Activated naive CD4-positive, alpha-beta T cell treated with anti-CD3 and anti-CD28 coated beads for 36 hours (primary cell): Measurements from ENCODE around the gene FAM168B. TPM values are rescaled to one million over a fixed set of nuclear protein-coding genes. Genes with fewer than 3 reads are reported as not detected.

Experiments used
- CTCF ChIA-PET: fragments of 350-600 bp; sonication (Branson Sonifier 250); formaldehyde crosslinking; loops from one replicate; lab custom pipeline; 2021; ENCODE audit warnings: antibody characterized with exemption; lab: Charles Lee
- DNase-seq: peaks from one replicate; pipeline ENCODE4 v3.0.0-alpha.2; 2020
- H3K27ac Mint-ChIP-seq: one replicate; pipeline ENCODE4 v1.8.0; 2021; ENCODE audit warnings: mild to moderate bottlenecking, mixed read lengths
- H3K27me3 Mint-ChIP-seq: one replicate; pipeline ENCODE4 v1.8.0; 2021; ENCODE audit warnings: low read depth, mixed read lengths
- H3K36me3 Mint-ChIP-seq: one replicate; pipeline ENCODE4 v1.8.0; 2021; ENCODE audit warnings: low read depth, mixed read lengths
- H3K4me1 Mint-ChIP-seq: one replicate; pipeline ENCODE4 v1.8.0; 2021; ENCODE audit warnings: low read depth, mixed read lengths
- H3K4me3 Mint-ChIP-seq: one replicate; pipeline ENCODE4 v1.8.0; 2021; ENCODE audit warnings: mild to moderate bottlenecking, moderate library complexity, mixed read lengths
- H3K9me3 Mint-ChIP-seq: one replicate; pipeline ENCODE4 v1.8.0; 2021; ENCODE audit warnings: mixed read lengths
- intact Hi-C: fragments of 100-400 bp; cut with micrococcal nuclease; formaldehyde crosslinking; loops from one replicate; pipeline ENCODE4 v1.15.1; 2023
- total RNA-seq, 2 experiments: library from RNA; stranded (reverse); gene quantifications; one replicate each; pipeline ENCODE4 v1.2.3, GENCODE V29; 2021

Gene FAM168B
- total RNA-seq, 2 experiments from 2014 or later = 52.7 to 55.0 TPM

GRCh38 chr2:131016826-131017741 is 76.2 kb downstream of the FAM168B start:
- no peak for DNase-seq
- intact Hi-C loops = no loop called here
- Mint-ChIP-seq H3K36me3 (no peaks in the 10 kb centered on the region), H3K27me3 (peaks cover 10% of the 10 kb centered on the region), H3K27ac (no peak overlapping the region), H3K4me3 (no peak overlapping the region), H3K4me1 (no peaks in the 10 kb centered on the region), H3K9me3 (no peaks in the 10 kb centered on the region)
- CTCF ChIA-PET = no interaction called here

GRCh38 chr2:131015764-131016163 is 77.5 kb downstream of the FAM168B start:
- Mint-ChIP-seq H3K9me3 (no peaks in the 10 kb centered on the region), H3K4me3 (no peak overlapping the region), H3K4me1 (peaks cover 12% of the 10 kb centered on the region), H3K36me3 (no peaks in the 10 kb centered on the region), H3K27me3 (peaks cover 5% of the 10 kb centered on the region), H3K27ac (no peak overlapping the region)
- intact Hi-C loops = no loop called here
- CTCF ChIA-PET = no interaction called here
- no peak for DNase-seq

DNA sequence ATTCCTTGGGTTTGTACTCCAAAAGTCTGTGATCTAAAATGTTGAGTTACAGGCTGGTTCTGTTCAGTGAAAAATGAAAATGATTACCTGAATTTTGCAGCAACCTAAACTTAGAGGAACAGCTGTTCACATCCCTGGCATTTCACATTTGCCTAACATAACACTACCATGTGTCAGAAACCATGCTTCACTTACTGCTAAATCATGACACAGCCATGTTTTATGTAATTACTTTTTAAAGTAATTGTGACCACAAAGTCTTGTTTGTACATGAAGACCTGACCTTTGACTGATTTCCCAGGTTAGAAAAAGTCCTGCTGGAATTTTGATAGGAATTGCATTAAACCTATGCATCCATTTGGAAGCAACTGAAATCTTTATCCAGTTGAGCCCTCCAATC is 79.1 kb downstream of the FAM168B start:
- intact Hi-C loops = no loop called here
- Mint-ChIP-seq H3K4me1 (peaks cover 17% of the 10 kb centered on the region), H3K36me3 (no peaks in the 10 kb centered on the region), H3K27me3 (peaks cover 9% of the 10 kb centered on the region), H3K4me3 (no peak overlapping the region), H3K27ac (no peak overlapping the region), H3K9me3 (no peaks in the 10 kb centered on the region)
- DNase-seq = no peak
- CTCF ChIA-PET = no interaction called here

- Mint-ChIP-seq H3K9me3 (peaks cover 1% of the 10 kb centered on the region), H3K27me3 (peaks cover 4% of the 10 kb centered on the region), H3K36me3 (no peaks in the 10 kb centered on the region), H3K4me1 (peaks cover 17% of the 10 kb centered on the region), H3K27ac (no peak overlapping the region), H3K4me3 (no peak overlapping the region)
- intact Hi-C loops = no loop called here
- no peak for DNase-seq
- CTCF ChIA-PET = no interaction called here
Measured at GRCh38 chr2:131011486-131011885, 81.8 kb downstream of the FAM168B start.

- Mint-ChIP-seq H3K4me3 (no peak overlapping the region), H3K27me3 (peaks cover 4% of the 10 kb centered on the region)
- CTCF ChIA-PET = interaction anchor here (0.6 to 0.7 kb wide), 2 partner anchors 32 to 90 kb away, joined by 3 to 4 read pairs; no protein-coding TSS in a partner anchor
Measured at GRCh38 chr2:131010566-131010965, 82.7 kb downstream of the FAM168B start.

DNA sequence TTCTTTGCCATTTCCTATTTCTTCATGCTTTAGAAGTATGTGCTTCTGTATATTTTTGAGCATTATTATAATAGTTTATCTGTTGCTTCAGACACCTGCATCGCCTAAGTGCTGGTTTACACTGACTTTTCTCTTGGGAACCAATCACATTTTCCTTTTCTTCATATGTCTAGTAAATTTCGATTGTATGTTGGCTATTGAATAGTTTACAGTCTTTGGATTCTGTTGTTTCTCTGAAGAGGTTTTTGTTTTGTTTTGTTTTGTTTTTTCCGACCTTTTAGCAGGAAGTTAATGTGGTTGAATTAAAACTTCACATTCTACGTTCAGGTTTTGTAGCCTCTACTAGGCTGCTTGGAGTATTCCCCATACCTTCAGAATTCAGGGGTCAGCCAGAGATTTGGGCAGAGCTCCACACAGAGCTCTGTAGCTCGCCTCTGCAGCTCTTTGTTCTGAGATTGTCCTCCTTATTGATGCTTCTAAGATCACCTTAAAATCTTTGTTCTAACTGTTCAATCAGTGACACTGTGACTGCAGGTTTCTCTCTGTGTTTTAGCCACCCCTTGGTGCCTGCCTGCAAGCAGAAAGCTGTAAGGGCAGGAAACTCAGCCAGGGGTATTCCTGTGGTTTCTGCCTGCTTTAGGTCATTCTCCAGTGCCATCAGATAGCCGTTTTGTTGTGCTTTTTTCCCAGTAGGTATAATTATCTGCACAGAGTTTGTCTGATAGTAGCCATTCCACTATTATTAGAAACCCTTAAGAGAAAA is 83.4 kb downstream of the FAM168B start:
- peaks cover 4% of the 10 kb centered on the region for H3K27me3 Mint-ChIP-seq
- peaks cover 17% of the 10 kb centered on the region for H3K4me1 Mint-ChIP-seq
- no peak overlapping the region for H3K4me3 Mint-ChIP-seq
- H3K9me3 Mint-ChIP-seq = peaks cover 1% of the 10 kb centered on the region
- H3K36me3 Mint-ChIP-seq = no peaks in the 10 kb centered on the region
- H3K27ac Mint-ChIP-seq = no peak overlapping the region
- no peak for DNase-seq
- CTCF ChIA-PET = interaction anchor here (0.6 to 0.7 kb wide), 2 partner anchors 32 to 89 kb away, joined by 3 to 4 read pairs; no protein-coding TSS in a partner anchor
- intact Hi-C loops = no loop called here

More at GRCh38 chr2:131010566-131010965, 82.7 kb downstream of the FAM168B start:
- no peak for DNase-seq
- no peaks in the 10 kb centered on the region for H3K36me3 Mint-ChIP-seq
- intact Hi-C loops = no loop called here
- H3K9me3 Mint-ChIP-seq = peaks cover 1% of the 10 kb centered on the region
- H3K27ac Mint-ChIP-seq = no peak overlapping the region
- peaks cover 17% of the 10 kb centered on the region for H3K4me1 Mint-ChIP-seq

DNA sequence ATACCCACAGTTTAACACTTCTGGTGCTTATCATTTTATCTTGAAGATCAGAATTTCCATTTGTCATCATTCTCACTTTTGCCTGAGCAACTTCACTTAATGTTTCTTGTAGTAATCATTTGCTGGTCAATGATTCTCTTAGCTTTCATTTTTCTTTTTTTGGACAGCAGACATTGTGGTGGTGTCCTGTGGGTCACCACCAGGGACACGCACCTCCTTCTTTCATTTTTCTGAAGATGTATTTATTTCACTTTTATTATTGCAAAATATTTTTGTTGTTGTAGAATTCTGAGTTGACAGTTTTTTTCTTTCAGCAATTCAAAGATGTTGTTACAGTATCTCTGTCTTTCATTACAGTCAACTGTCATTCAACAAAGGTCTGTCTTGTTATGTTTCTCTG is 84.3 kb downstream of the FAM168B start:
- CTCF ChIA-PET = no interaction called here
- Mint-ChIP-seq H3K36me3 (no peaks in the 10 kb centered on the region), H3K4me1 (peaks cover 17% of the 10 kb centered on the region), H3K9me3 (peaks cover 1% of the 10 kb centered on the region), H3K27ac (no peak overlapping the region), H3K27me3 (peaks cover 4% of the 10 kb centered on the region), H3K4me3 (no peak overlapping the region)
- DNase-seq = no peak
- intact Hi-C loops = no loop called here

DNA sequence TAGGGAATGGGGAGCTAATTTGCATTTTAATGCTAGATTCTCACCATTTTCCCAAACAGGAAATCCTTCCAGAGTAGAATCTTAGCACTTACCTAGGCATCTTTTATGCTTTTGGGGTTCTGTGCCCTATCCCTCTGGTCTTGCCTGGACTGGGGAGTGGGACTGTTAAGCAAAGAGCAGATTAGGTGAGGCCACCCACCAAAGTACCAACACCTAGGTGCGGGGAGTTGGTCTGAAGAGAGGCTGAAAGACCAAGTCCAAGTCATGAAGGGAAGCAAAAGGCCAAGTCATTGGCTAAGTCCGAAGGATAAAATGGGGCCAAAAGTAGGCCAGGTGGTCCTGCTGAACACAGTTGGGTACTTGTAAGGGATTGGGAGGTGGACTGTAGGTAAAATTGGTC is 86.7 kb downstream of the FAM168B start:
- no peak overlapping the region for H3K4me3 Mint-ChIP-seq
- intact Hi-C loops = no loop called here
- peaks cover 13% of the 10 kb centered on the region for H3K4me1 Mint-ChIP-seq
- no peaks in the 10 kb centered on the region for H3K36me3 Mint-ChIP-seq
- H3K27ac Mint-ChIP-seq = no peak overlapping the region
- H3K27me3 Mint-ChIP-seq = peaks cover 8% of the 10 kb centered on the region
- H3K9me3 Mint-ChIP-seq = peaks cover 1% of the 10 kb centered on the region
- CTCF ChIA-PET = no interaction called here
- DNase-seq = no peak

GRCh38 chr2:131005216-131005935 is 87.9 kb downstream of the FAM168B start:
- intact Hi-C loops = no loop called here
- H3K9me3 Mint-ChIP-seq = peaks cover 1% of the 10 kb centered on the region
- H3K27me3 Mint-ChIP-seq = peaks cover 10% of the 10 kb centered on the region
- CTCF ChIA-PET = no interaction called here
- no peak for DNase-seq
- H3K27ac Mint-ChIP-seq = no peak overlapping the region
- H3K4me1 Mint-ChIP-seq = peaks cover under 1% of the 10 kb centered on the region
- no peaks in the 10 kb centered on the region for H3K36me3 Mint-ChIP-seq
- no peak overlapping the region for H3K4me3 Mint-ChIP-seq

DNA sequence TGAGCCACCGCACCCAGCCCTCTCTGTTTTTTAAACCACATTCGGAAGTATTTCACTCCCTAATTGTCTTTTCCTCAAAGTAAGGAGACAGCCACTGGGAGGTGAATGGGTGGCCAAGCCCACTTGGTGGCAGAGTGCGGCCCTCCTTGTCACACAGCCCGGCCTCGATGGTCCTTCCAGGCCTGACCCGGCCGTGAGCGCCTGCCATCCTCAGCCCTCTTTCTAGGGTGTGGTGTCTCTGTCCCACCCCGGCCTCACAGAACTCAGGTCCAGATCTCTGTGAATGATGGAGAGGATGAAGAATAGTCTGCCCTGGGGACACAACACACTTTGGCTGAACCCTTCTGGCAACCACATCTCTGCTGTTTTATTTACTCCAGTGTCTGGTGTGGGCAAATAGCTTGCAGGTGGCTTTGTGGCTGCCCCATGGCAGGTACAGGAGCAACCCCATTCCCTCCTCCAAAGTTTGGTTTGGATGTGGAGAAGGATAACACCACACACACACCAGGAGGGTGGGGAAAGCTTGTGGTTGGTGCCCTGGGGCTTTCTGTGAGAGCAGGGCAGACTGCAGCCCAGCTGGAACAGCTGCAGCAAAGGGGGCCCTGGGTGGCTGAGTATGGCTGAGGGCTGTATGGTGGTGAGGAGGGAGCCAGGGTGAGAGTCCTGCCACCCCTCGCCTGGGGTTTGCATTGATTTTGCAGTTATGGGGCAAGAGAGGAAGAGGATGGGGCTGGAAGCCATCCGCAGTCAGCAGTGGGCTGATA is 88.6 kb downstream of the FAM168B start:
- DNase-seq = no peak

DNA sequence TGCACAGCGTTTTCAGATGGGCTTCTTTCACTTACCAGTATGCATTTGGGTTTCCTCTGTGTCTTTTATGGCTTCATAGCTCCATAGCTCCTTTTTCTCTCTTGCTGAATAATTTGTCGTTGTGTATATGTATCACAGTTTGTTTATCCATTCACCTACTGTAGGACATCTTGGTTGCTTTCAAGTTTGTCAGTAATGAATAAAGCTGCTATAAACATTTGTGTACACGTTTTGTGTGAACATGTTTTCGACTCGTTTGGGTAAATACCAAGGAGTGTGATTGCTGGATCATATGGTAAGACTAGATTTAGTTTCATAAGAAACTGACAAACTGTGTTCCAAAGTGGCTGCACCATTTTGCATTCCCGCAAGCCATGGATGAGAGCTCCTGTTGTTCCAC is 94.7 kb downstream of the FAM168B start:
- Mint-ChIP-seq H3K36me3 (no peaks in the 10 kb centered on the region), H3K9me3 (no peaks in the 10 kb centered on the region), H3K4me3 (no peak overlapping the region), H3K4me1 (no peaks in the 10 kb centered on the region), H3K27ac (no peak overlapping the region), H3K27me3 (peaks cover 15% of the 10 kb centered on the region)
- no peak for DNase-seq
- intact Hi-C loops = no loop called here
- CTCF ChIA-PET = interaction anchor here (0.6 kb wide), 2 partner anchors 61 to 72 kb away, joined by 3 read pairs; no protein-coding TSS in a partner anchor

More for the DNA sequence above, 88.6 kb downstream of the FAM168B start:
- peaks cover 13% of the 10 kb centered on the region for H3K27me3 Mint-ChIP-seq
- intact Hi-C loops = no loop called here
- CTCF ChIA-PET = no interaction called here
- no peaks in the 10 kb centered on the region for H3K36me3 Mint-ChIP-seq
- peaks cover 1% of the 10 kb centered on the region for H3K9me3 Mint-ChIP-seq
- no peak overlapping the region for H3K4me3 Mint-ChIP-seq
- no peaks in the 10 kb centered on the region for H3K4me1 Mint-ChIP-seq
- H3K27ac Mint-ChIP-seq = no peak overlapping the region
